HG02981 (cell line): ENCODE results near the gene UBE2QL1.
A peak's percentile ranks its signal among the peaks of the same experiment; 100 is the strongest.
"Not testable (repeated sequence)": the region's sequence is repeated elsewhere in the genome, so short reads cannot be mapped to it uniquely, and the experiment has no call there.

Experiments
- ATAC-seq: cut with Tn5 transposase; IDR thresholded peaks from one replicate; pipeline ENCODE4 v1.9.1; 2021; ENCODE audit warnings: mild to moderate bottlenecking, moderate library complexity; ENCODE audit not compliant: unreplicated experiment

UBE2QL1 gene

GRCh38 chr5:6494939-6495338 lies 46.3 kb downstream of the UBE2QL1 start:
- ATAC-seq = no peak

DNA sequence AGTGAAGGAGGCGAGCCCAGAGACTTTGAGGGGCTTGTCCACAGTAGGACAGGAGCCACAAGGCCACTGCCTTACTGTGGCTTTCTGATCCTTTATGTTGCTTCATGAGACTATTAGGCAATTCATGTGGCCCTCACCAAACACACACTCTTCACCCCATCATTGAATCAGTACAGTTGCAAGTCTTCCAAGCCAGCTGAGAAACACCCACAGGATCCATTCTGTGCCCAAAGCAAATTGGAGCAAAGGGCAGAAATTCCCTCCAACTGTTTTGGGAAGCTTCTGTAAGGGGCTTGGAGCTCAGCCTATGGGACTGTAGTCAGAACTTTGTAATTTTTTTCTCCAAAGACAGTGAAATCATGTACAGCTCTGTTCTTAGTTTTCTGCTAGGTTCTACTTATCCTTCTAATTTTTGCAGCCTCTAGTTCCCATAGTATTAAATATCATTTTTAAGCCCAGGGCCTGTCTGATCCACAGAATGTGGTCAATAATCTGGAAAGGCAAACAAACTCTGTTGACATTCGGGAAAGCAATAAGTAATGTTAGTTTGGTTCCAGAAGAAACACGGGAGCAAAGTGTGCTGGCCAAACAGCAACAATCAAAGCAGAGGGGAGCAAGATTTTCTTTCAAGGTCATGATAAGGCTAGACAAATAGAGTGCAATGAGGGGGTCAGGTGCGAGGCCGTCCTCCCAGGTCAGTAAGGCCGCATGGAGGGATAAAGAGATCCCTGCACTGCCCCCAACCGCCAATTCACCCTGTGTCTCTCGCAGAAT lies 47.0 kb downstream of the UBE2QL1 start:
- no peak for ATAC-seq

DNA sequence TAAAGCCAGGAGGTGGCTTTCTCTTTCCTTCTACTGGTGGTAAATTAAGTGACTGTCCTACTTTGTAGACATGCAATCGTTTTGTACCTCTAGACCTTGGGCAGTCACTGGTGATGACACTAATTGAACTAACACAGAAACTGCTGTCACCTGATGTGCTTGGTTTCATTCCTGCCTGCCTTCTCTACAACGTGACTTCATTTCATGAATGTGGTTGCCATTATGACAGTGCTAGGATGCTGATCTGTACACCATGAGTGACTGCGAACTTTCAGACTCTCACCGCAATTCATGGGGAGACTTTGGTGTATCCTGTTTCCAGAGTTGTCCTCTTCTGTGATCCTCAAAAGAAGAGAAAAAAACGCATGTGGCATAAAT lies 47.5 kb downstream of the UBE2QL1 start:
- ATAC-seq = peak; percentile 95

DNA sequence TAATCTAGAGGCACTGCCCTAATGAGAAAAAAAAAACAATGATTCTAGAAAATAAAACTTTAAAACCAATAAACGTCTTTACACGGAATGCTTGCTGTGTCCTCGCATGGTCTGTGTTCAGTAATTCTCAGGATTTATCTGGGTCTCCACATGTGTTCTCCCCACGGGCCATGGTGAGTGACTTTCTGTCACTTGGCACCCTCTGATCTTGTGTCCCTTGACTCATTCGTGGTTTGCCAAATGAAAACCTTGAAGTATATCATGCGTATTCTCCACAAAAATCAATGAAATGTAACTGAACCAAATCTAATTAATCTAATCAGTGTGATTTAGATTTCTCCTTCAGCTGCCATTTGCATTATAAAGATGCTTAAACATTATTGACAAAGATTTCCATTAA lies 48.0 kb downstream of the UBE2QL1 start:
- no peak for ATAC-seq

GRCh38 chr5:6497262-6497661 lies 48.6 kb downstream of the UBE2QL1 start:
- ATAC-seq = no peak

GRCh38 chr5:6498968-6499367 lies 50.3 kb downstream of the UBE2QL1 start:
- ATAC-seq = no peak

- no peak for ATAC-seq
These were observed 53.0 kb downstream of the UBE2QL1 start for GRCh38 chr5:6501701-6502100.

DNA sequence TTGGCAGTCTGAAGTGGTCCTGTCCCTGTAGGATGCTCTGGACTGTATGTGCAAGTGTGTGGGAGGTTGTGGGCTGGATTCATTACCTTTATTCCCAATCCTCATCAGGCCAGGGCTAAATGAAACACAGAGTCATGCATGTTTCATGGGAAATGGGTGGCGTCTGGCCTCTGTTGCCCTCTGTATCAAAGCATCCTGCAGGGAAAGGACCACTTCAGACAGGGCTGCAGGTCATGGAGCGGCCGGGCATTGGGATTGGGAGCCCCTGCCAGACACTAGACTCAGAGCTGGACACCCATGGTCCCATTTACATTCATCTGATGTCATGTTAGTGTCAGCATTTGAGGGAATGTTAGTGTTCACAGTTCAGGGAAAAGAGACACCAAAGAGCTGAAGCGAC lies 53.8 kb downstream of the UBE2QL1 start:
- no peak for ATAC-seq

DNA sequence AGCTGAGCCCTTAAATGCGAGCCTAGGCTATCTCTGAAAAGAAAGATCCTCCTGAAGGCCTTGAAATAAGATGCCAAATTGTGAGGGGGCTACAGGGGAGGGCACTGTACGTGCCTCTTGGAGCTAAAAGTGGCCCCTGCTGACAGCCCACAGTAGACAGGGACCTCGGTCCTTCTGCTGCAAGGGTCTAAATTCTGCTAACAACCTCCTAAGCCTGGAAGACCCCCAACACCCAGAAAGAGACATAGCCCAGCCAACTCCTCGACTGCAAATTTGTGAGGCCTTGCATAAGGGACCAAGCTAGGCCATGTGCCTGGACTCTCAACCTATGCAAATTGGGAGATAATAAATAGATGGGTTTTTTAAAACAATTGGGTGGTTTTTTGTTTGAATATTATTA lies 54.7 kb downstream of the UBE2QL1 start:
- no peak for ATAC-seq

DNA sequence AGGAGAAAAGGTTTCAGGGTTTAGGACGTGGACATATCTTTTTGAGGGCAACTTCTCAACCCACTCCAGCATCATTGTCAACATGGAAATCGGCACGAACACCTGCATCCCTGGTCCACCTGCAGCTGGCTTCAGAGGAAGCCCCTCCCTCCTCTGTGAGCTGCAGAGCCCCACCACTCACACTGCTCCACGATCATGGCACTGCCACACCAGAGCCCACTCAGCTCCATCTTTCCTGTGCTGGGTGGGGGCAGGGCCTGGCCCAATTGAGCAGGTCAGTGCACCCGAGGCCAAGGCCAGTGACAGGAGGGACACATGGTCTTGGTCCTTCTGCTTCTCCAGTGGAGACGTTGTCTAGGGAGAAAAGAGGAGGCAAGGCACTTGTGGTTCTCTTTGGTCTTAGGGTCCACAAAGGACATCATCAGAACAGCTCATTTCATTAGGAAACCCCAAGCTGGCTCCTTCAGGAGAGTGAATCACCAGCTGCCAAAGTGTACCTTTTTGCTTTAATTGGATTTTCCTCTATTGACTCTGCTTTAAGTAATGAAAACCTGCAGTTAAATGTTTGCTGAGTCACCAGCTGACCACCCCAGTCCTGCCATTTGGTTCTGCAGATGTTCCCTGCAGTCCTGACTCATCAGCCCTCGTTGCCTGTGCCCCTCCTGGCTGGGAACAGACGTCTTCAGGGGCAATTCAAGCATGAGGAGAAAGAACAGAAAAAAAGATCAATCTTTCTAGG lies 56.2 kb downstream of the UBE2QL1 start:
- no peak for ATAC-seq

- no peak for ATAC-seq
These were observed 56.7 kb downstream of the UBE2QL1 start for GRCh38 chr5:6505416-6505755.

DNA sequence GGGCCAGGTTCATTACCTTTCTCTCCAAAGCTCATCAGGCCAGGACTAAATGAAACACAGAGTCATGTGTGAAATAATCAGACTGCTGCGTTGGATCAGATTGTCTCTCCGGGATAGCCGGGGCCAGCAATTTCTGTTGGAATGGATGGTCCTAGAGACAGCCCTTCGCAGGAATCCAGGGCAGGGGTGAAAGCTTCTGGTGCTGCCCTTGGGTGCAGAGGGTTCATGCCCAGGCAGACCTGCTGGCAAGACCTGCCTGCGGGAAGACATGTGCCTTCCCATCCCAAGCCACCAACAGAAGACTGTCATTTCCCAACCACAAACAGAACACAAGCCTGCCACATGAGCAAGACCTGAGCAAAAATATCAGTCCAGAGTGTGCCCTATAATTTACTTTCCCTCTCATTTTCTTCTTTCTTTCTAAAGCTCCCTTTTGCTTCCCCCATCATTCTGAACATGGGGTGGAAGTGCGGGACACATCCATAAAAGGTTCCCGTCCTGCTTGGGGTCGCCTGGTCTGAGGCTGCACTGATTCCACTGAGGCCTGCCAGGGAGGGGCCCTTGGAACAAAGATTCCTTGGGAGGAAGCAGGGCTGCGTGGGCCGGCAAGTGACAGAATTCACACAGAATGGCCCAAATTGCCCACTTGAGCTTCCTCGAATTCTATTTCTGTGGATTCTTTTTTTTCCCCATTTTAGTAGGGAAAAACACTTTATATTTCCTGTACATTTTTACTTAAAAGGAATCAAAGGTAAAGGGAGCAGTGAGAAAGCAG lies 57.3 kb downstream of the UBE2QL1 start:
- no peak for ATAC-seq

- no peak for ATAC-seq
These were observed 58.0 kb downstream of the UBE2QL1 start for GRCh38 chr5:6506611-6507010.

GRCh38 chr5:6508931-6509330 lies 60.3 kb downstream of the UBE2QL1 start:
- no peak for ATAC-seq

DNA sequence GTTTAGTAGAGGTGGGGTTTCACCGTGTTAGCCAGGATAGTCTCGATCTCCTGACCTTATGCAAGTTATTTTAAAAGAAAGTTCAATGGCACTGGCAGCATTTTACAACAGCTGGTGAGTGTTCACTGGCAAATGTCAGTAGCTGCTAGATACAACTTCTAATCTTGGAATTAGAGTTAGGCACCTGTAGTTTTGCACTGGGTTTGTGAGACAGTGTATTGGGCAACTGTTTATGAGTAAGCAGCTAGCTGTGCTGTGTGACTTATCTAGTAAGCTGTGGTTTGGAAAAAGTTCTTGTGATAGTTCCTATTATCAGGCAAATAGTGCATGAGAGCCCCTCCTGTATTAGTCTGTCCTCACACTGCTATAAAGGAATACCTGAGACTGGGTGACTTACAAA lies 61.5 kb downstream of the UBE2QL1 start:
- no peak for ATAC-seq

DNA sequence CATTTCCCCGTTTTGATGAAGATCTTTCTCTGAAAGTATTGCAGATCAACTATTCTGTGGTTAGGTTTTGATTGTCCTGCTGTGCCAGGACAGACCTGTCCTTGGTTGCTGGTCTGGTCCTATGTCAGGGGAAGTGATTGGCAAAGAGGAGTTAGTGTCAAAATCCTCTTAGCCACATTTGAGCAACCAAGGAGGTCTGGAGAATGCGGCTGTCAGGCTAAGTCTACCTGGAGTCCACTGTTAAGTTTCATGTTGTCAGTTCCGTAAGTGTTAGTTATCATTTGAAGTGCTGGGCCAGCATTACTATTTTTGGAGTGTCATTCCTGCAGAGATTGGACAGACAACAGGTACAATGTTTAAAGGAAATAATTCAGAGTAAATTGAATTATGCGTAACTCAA lies 62.3 kb downstream of the UBE2QL1 start:
- no peak for ATAC-seq

GRCh38 chr5:6515812-6516211 lies 67.2 kb downstream of the UBE2QL1 start:
- ATAC-seq = not testable (repeated sequence)

GRCh38 chr5:6516823-6517222 lies 68.2 kb downstream of the UBE2QL1 start:
- no peak for ATAC-seq

DNA sequence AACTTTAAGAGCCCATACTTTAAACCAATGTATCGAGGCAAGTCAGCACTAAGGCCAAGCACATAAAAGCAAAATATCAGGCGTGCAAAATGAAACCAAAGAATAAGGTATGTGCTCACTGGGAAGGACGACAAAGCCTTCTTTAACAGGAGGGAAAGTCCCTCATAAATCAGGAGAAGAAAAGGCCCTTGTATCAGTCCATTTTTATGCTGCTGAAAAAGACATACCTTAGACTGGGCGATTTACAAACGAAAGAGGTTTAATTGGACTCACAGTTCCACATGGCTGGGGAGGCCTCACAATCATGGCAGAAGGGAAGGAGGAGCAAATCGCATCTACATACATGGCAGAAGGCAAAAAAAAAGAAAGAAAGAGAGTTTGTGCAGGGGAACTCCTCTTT lies 68.9 kb downstream of the UBE2QL1 start:
- no peak for ATAC-seq

DNA sequence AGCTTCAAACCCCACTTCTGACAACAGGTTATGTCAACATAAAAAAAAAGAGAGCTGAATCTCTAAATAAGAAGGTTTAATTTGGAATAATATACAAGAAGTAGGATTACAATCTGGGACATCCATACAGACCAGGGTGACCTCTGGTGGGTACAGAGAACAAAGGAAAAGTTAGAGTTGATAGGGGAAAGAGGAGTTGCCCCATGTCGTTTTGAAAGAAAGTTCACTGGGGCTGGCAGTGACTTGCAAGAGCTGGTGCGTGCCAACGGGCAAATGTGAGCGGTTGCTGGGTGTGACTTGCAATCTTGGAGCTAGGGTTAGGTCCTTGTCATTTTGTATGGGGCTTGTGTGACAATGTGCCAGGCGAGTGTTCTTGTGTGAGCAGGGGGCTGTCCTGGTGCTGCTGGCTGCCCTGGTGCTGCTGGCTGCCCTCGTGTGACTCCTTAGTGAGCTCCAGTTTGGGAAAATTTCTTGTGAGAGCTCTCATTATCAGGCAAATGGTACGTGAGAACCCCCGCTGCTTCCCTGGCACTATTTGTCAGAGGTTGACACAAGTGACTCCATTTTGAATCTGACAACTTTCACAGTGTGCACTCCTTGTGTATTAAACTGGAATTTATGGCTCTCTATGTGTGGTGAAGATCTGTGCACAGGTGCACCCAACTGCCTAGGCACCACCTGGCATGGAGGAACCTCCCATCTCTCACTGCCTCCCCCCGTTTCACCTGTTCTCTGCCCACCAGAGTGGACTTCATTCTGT lies 69.8 kb downstream of the UBE2QL1 start:
- ATAC-seq = no peak

DNA sequence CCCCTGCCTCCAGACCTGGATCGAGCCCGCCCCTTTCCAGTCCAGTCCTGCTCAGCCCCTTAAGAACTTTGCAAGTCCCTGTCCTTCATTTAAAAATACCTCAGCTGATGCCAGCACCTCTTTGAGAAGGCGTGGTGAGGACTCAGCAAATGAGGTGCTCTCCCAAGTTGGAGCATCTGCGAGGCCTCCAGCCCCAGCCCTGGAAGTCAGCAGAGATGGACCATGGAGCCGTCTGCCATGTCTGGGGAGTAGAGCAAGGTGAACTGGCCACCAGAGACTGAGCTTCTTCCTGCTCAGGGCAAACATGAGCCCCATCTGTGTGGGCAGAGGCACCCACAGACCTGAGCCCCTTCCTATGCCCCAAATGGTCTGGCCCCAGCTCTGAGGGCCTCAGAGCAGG lies 71.5 kb downstream of the UBE2QL1 start:
- ATAC-seq = no peak
